Endothelial cell of umbilical vein (primary cell): ENCODE results near the gene SIRPA. TPM values are rescaled to one million over a fixed set of nuclear protein-coding genes. Genes with fewer than 3 reads are reported as not detected.

Experiments used
- BruUV-seq: library from RNA; stranded (reverse); fragments of 400-500 nt; replicated peaks from 2 replicates; lab custom pipeline; 2021; lab: Mats Ljungman, UMichigan
- CTCF ChIA-PET: fragments of 300-600, 350-600 bp; sonication (Branson Sonifier 250); formaldehyde crosslinking; loops from one replicate; lab custom pipeline; 2021; ENCODE audit warnings: antibody characterized with exemption, inconsistent platforms; lab: Charles Lee
- POLR2A ChIA-PET: fragments of 300-600, 350-600 bp; sonication (Branson Sonifier 250); formaldehyde crosslinking; loops from one replicate; lab custom pipeline; 2021; ENCODE audit warnings: antibody characterized with exemption, inconsistent platforms; lab: Charles Lee
- DNase-seq: peaks from one replicate; pipeline ENCODE4 v3.0.0-alpha.2; 2011; ENCODE audit warnings: low read depth, low spot score
- FAIRE-seq: peaks from 2 replicates; lab custom pipeline; 2011; peaks lifted over from hg19 to GRCh38; lab: Jason Lieb, UNC
- H2AFZ ChIP-seq: 2 replicates; pipeline ENCODE4 v1.6.0; 2012; ENCODE audit warnings: low read depth, low read length, control low read depth, inconsistent platforms
- H3K27ac ChIP-seq: 2 replicates; pipeline ENCODE4 v1.5.1; 2011; ENCODE audit warnings: low read depth, mild to moderate bottlenecking, control low read depth, low read length, moderate library complexity; ENCODE audit not compliant: insufficient read depth
- H3K27me3 ChIP-seq, 2 experiments: 2 replicates each; pipeline versions ENCODE4 v1.6.0 to v1.6.1; 2011; ENCODE audit warnings: low read length in 2 of 2, mixed read lengths in 1 of 2; ENCODE audit not compliant: control insufficient read depth in 2 of 2, insufficient read depth in 2 of 2
- H3K36me3 ChIP-seq, 2 experiments: 2 replicates in 1 of 2; 3 replicates in 1 of 2; pipeline ENCODE4 v1.5.1; 2011; ENCODE audit warnings: low read length in 2 of 2, mild to moderate bottlenecking in 1 of 2, moderate library complexity in 1 of 2; ENCODE audit not compliant: control insufficient read depth in 2 of 2, insufficient read depth in 2 of 2; ENCODE audit errors: extremely low read depth in 1 of 2
- H3K4me1 ChIP-seq: 3 replicates; pipeline ENCODE4 v1.5.1; 2011; ENCODE audit warnings: mild to moderate bottlenecking, low read length; ENCODE audit not compliant: control insufficient read depth, insufficient read depth; ENCODE audit errors: extremely low read depth
- H3K4me2 ChIP-seq: 2 replicates; pipeline ENCODE4 v1.6.1; 2011; ENCODE audit warnings: low read length, control low read depth, mixed read lengths; ENCODE audit not compliant: insufficient read depth
- H3K4me3 ChIP-seq, 3 experiments: fragments of 200-600 bp in 1 of 3; sonication (generic), shearing (Covaris generic) in 1 of 3; replicated peaks in 1 of 3; 2 replicates each; pipeline ENCODE4 v1.5.1; 2011 to 2016; ENCODE audit warnings: control low read depth in 3 of 3, low read length in 3 of 3, mild to moderate bottlenecking in 2 of 3, inconsistent platforms in 1 of 3, low read depth in 1 of 3, moderate library complexity in 1 of 3; ENCODE audit not compliant: insufficient read depth in 1 of 3
- H3K79me2 ChIP-seq: 2 replicates; pipeline ENCODE4 v1.6.0; 2012; ENCODE audit warnings: low read length, inconsistent platforms; ENCODE audit not compliant: control insufficient read depth, insufficient read depth
- H3K9ac ChIP-seq: replicated peaks from 2 replicates; pipeline ENCODE3; 2011; ENCODE audit warnings: low read length, control low read depth; ENCODE audit not compliant: insufficient read depth; ENCODE audit errors: extremely low read depth
- H3K9me1 ChIP-seq: replicated peaks from 3 replicates; pipeline ENCODE4 v1.6.0; 2011; ENCODE audit warnings: mild to moderate bottlenecking, low read length; ENCODE audit not compliant: control insufficient read depth, insufficient read depth; ENCODE audit errors: extremely low read depth
- H3K9me3 ChIP-seq: replicated peaks from 2 replicates; pipeline ENCODE4 v1.5.1; 2012; ENCODE audit warnings: low read length, inconsistent platforms; ENCODE audit not compliant: control insufficient read depth, insufficient read depth
- H4K20me1 ChIP-seq: replicated peaks from 2 replicates; pipeline ENCODE3; 2011; ENCODE audit warnings: mild to moderate bottlenecking, low read length; ENCODE audit not compliant: control insufficient read depth, insufficient read depth; ENCODE audit errors: extremely low read depth
- CTCF ChIP-seq, 2 donors: IDR thresholded peaks; 1 replicate in 1 of 2; 2 replicates in 1 of 2; pipeline ENCODE4 v1.5.1; 2011; ENCODE audit warnings: low read length in 2 of 2, mild to moderate bottlenecking in 2 of 2, moderate library complexity in 2 of 2, control low read depth in 1 of 2, inconsistent platforms in 1 of 2, low read depth in 1 of 2; ENCODE audit not compliant: insufficient read depth in 1 of 2; ENCODE audit errors: extremely low read depth in 1 of 2
- EZH2 ChIP-seq: IDR thresholded peaks from 2 replicates; pipeline ENCODE4 v1.6.1; 2012; ENCODE audit warnings: borderline replicate concordance, low read depth, mild to moderate bottlenecking, moderate library complexity, low read length, inconsistent platforms; ENCODE audit not compliant: severe bottlenecking
- FOS ChIP-seq: IDR thresholded peaks from 2 replicates; pipeline ENCODE4 v1.6.1; 2011; ENCODE audit warnings: mild to moderate bottlenecking, low read length, moderate library complexity, borderline replicate concordance; ENCODE audit not compliant: insufficient read depth
- GATA2 ChIP-seq: IDR thresholded peaks from 2 replicates; pipeline ENCODE4 v1.7.0; 2011; ENCODE audit warnings: low read depth, mild to moderate bottlenecking, moderate library complexity, mixed read lengths, low read length; ENCODE audit not compliant: insufficient read length, insufficient read depth
- JUN ChIP-seq: IDR thresholded peaks from 2 replicates; pipeline ENCODE4 v1.6.1; 2011; ENCODE audit warnings: borderline replicate concordance, low read depth; ENCODE audit not compliant: insufficient read length, insufficient read depth
- MAX ChIP-seq: IDR thresholded peaks from 2 replicates; pipeline ENCODE4 v1.6.1; 2011; ENCODE audit not compliant: insufficient read depth, insufficient read length
- MYC ChIP-seq: IDR thresholded peaks from one replicate; pipeline ENCODE4 v1.6.1; 2011; ENCODE audit warnings: mild to moderate bottlenecking, low read depth, low read length
- POLR2A ChIP-seq: IDR thresholded peaks from 2 replicates; pipeline ENCODE4 v1.6.1; 2012; ENCODE audit warnings: low read depth, mild to moderate bottlenecking, control low read depth, low read length
- POLR2AphosphoS5 ChIP-seq: IDR thresholded peaks from 2 replicates; pipeline ENCODE4 v1.6.1; 2012; ENCODE audit warnings: low read depth, mild to moderate bottlenecking, control low read depth, low read length, moderate library complexity; ENCODE audit not compliant: insufficient read depth
- dilution Hi-C: fragments of 300-500 bp; cut with MboI; formaldehyde crosslinking; loops from one replicate; pipeline ENCODE4 v1.15.0; 2019; ENCODE audit warnings: low sequenced_read_pairs; ENCODE audit not compliant: extremely low pct_ligation_motif_present
- intact Hi-C: fragments of 100-400 bp; cut with micrococcal nuclease; formaldehyde crosslinking; loops from one replicate; pipeline ENCODE4 v1.10.0; 2022
- polyA plus RNA-seq, 4 experiments: library from polyadenylated mRNA; depleted of rRNA in 3 of 4; stranded (reverse) in 3 of 4; unstranded in 1 of 4; fragments of >200 nt; gene quantifications; 2 replicates each; pipeline versions ENCODE4 v1.2.1 to v1.2.3, GENCODE V29; 2011 to 2012; ENCODE audit warnings: missing spikeins in 1 of 4
- total RNA-seq: library from RNA; stranded (reverse); gene quantifications from 2 replicates; pipeline ENCODE4 v1.2.3, GENCODE V29; 2021

SIRPA gene
- total and polyA plus RNA-seq, 2 donors (not counting 3 experiments of a cell fraction or from before 2014, with no cell fraction given): 29.9 to 59.2 TPM

DNA sequence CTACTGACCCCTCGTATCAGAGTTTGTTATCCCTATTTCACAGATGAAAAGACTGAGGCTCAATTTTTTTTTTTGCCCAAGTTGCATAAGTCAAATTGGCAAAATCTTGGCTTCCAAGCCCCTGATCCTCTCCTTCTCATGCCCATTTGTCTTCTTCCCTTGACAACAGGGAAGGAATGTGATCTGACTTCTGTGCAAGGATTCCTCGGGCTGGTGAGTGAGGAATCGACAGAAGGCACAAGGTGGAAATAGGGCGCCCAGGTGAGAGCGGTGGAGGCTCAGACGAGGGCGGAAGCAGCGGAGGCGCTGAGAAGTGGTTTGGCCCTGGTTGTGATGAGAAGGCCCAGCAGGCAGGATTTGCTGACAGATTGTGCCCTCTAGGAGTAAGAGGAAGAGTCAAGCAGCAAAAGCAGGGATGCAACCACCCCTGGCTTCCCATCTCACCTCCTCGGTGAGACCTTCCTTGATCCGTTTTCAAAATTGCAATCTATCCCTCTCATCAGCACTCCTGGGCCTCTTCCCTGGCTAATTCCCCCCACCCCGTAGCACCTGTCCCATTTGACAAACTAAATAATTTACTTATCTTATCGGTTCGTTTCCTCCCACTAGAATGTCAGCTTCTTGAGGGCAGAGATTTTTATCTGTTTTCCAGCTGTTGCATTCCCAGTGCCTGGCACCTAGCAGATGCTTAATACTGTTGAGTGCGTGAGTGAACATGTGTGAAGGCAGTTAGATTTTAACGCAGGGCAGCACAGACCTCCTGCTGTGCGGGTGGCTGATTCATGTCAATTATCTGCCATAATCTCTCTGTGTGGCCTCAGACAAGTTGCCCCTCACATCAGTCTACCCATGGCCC lies 3.7 kb upstream of the SIRPA start:
- no peak overlapping the region for H3K27ac ChIP-seq
- FAIRE-seq (no peak), DNase-seq (no peak)
- no peaks in the 10 kb centered on the region for H4K20me1 ChIP-seq
- TF ChIP-seq FOS: no peak
- TF ChIP-seq MYC: no peak
- TF ChIP-seq EZH2: no peak
- no peak for TF ChIP-seq MAX
- no peak for TF ChIP-seq POLR2A
- TF ChIP-seq JUN: no peak
- no peak for TF ChIP-seq GATA2
- no peak for TF ChIP-seq CTCF (IDR thresholded peaks at IDR 0.05; ENCODE audit: extremely low read depth in 1 of 2, insufficient read depth in 1 of 2, low read depth in 1 of 2, low read length in 2 of 2)
- no peak for TF ChIP-seq POLR2AphosphoS5
- H3K9me3 ChIP-seq: no peaks in the 10 kb centered on the region
- no peak overlapping the region for H3K4me2 ChIP-seq
- peaks cover 13% of the 10 kb centered on the region for H3K4me1 ChIP-seq
- H3K9me1 ChIP-seq: no peaks in the 10 kb centered on the region
- peaks cover 11% of the 10 kb centered on the region for H3K79me2 ChIP-seq
- dilution Hi-C loops (no loop called here), intact Hi-C loops (loop anchor here (10.0 kb wide), 2 partner anchors 213 to 387 kb away; partner anchors contain the start of gene STK35)
- no peak overlapping the region for H3K9ac ChIP-seq
- no peaks in the 10 kb centered on the region for H3K36me3 ChIP-seq
- BruUV-seq: no TSS peak
- CTCF ChIA-PET: no interaction called here
- no peak overlapping the region for H3K4me3 ChIP-seq
- H3K27me3 ChIP-seq: no peaks in the 10 kb centered on the region
- POLR2A ChIA-PET: no interaction called here
- H2AFZ ChIP-seq: no peak overlapping the region
